HepG2 (cell line): ENCODE data around the gene SPI1. TPM values are rescaled to one million over a fixed set of nuclear protein-coding genes. Genes with fewer than 3 reads are reported as not detected.

Experiments used
- ADNP ChIP-seq: sonication (generic); formaldehyde crosslinking; IDR thresholded peaks from 2 replicates; pipeline ENCODE4 v1.4.0; 2020; ENCODE audit warnings: missing genetic modification reagents
- CEBPB ChIP-seq: IDR thresholded peaks from 2 replicates; pipeline ENCODE4 v1.6.1; 2011; ENCODE audit warnings: low read depth, low read length, improper control_type of control experiment, borderline replicate concordance
- DMTF1 ChIP-seq: sonication (generic); formaldehyde crosslinking; IDR thresholded peaks from 2 replicates; pipeline ENCODE4 v1.4.0; 2020; ENCODE audit warnings: mild to moderate bottlenecking, missing genetic modification reagents
- EP300 ChIP-seq, 3 experiments: sonication (generic) in 1 of 3; formaldehyde crosslinking in 1 of 3; IDR thresholded peaks; 2 replicates each; pipeline versions ENCODE4 v1.5.1 to v1.6.1; 2011 to 2020; ENCODE audit warnings: low read depth in 2 of 3, low read length in 2 of 3, borderline replicate concordance in 1 of 3, improper control_type of control experiment in 1 of 3, mild to moderate bottlenecking in 1 of 3, missing genetic modification reagents in 1 of 3, moderate library complexity in 1 of 3
- GABPA ChIP-seq, 2 experiments: IDR thresholded peaks; 2 replicates each; pipeline ENCODE4 v1.6.1; 2011 to 2016; ENCODE audit warnings: low read depth in 2 of 2, low read length in 1 of 2, missing biosample characterization in 1 of 2, missing genetic modification characterization in 1 of 2
- HDAC1 ChIP-seq: sonication (generic); formaldehyde crosslinking; IDR thresholded peaks from 2 replicates; pipeline ENCODE4 v1.5.1; 2020; ENCODE audit warnings: mild to moderate bottlenecking, missing genetic modification reagents
- HNRNPL ChIP-seq: fragments of 200-400 bp; formaldehyde crosslinking; IDR thresholded peaks from 2 replicates; pipeline ENCODE4 v1.6.1; 2017; ENCODE audit warnings: mild to moderate bottlenecking, low read depth, low read length
- LBX2 ChIP-seq: sonication (generic); formaldehyde crosslinking; IDR thresholded peaks from 2 replicates; pipeline ENCODE4 v1.5.0; 2020; ENCODE audit warnings: missing genetic modification reagents, mild to moderate bottlenecking, borderline replicate concordance
- NCOA5 ChIP-seq: sonication (generic); formaldehyde crosslinking; IDR thresholded peaks from 2 replicates; pipeline ENCODE4 v1.4.0; 2020; ENCODE audit warnings: missing genetic modification reagents
- NFE2L1 ChIP-seq: sonication (generic); formaldehyde crosslinking; IDR thresholded peaks from 2 replicates; pipeline ENCODE4 v1.4.0; 2020; ENCODE audit warnings: missing genetic modification reagents, mild to moderate bottlenecking, borderline replicate concordance
- RBAK ChIP-seq: sonication (generic); formaldehyde crosslinking; IDR thresholded peaks from 2 replicates; pipeline ENCODE4 v1.5.1; 2020; ENCODE audit warnings: mild to moderate bottlenecking, missing genetic modification reagents
- SIN3A ChIP-seq: IDR thresholded peaks from 2 replicates; pipeline ENCODE4 v1.6.1; 2011; ENCODE audit warnings: low read depth, mild to moderate bottlenecking, control low read depth, low read length, borderline replicate concordance
- SIX4 ChIP-seq: sonication (generic); formaldehyde crosslinking; IDR thresholded peaks from 2 replicates; pipeline ENCODE4 v1.4.0; 2020; ENCODE audit warnings: missing genetic modification reagents
- SP140L ChIP-seq: sonication (generic); formaldehyde crosslinking; IDR thresholded peaks from 2 replicates; pipeline ENCODE4 v1.4.0; 2020; ENCODE audit warnings: missing genetic modification reagents, borderline replicate concordance
- TGIF2 ChIP-seq: IDR thresholded peaks from 2 replicates; pipeline ENCODE4 v1.6.1; 2016; ENCODE audit warnings: control low read depth, missing compliant biosample characterization
- THYN1 ChIP-seq: sonication (generic); formaldehyde crosslinking; IDR thresholded peaks from 2 replicates; pipeline ENCODE4 v1.8.1; 2023; ENCODE audit warnings: low read depth, mild to moderate bottlenecking, moderate library complexity, missing genetic modification reagents, borderline replicate concordance
- ZBTB34 ChIP-seq: sonication (generic); formaldehyde crosslinking; IDR thresholded peaks from 2 replicates; pipeline ENCODE4 v1.8.0; 2022; ENCODE audit warnings: mild to moderate bottlenecking, missing genetic modification reagents
- ZFP36L1 ChIP-seq: sonication (generic); formaldehyde crosslinking; IDR thresholded peaks from 2 replicates; pipeline ENCODE4 v1.8.0; 2022; ENCODE audit warnings: mild to moderate bottlenecking, missing genetic modification reagents, moderate library complexity
- ZNF512 ChIP-seq: sonication (generic); formaldehyde crosslinking; IDR thresholded peaks from 2 replicates; pipeline ENCODE4 v1.4.0; 2020; ENCODE audit warnings: mild to moderate bottlenecking, missing genetic modification reagents
- ZNF598 ChIP-seq: sonication (generic); formaldehyde crosslinking; IDR thresholded peaks from 2 replicates; pipeline ENCODE4 v1.5.1; 2020; ENCODE audit warnings: mild to moderate bottlenecking, missing genetic modification reagents, borderline replicate concordance
- ZNF773 ChIP-seq: sonication (generic); formaldehyde crosslinking; IDR thresholded peaks from 2 replicates; pipeline ENCODE4 v1.4.0; 2020; ENCODE audit warnings: missing genetic modification reagents, borderline replicate concordance
- ZSCAN31 ChIP-seq: sonication (generic); formaldehyde crosslinking; IDR thresholded peaks from 2 replicates; pipeline ENCODE4 v1.5.0; 2020; ENCODE audit warnings: low read depth, mild to moderate bottlenecking, missing genetic modification reagents
- polyA plus RNA-seq, 8 experiments: library from polyadenylated mRNA; depleted of rRNA in 3 of 8; stranded (reverse) in 7 of 8; unstranded in 1 of 8; fragments of >200 nt; fragmentation: Illumina TruSeq in 4 of 8; extraction: Trizol in 4 of 8; gene quantifications; 2 replicates each; pipeline versions ENCODE4 v1.2.1 to v1.2.3, GENCODE V29; 2011 to 2016; ENCODE audit warnings: low read depth in 4 of 8, missing spikeins in 1 of 8, mixed read lengths in 1 of 8; ENCODE audit not compliant: insufficient read depth in 1 of 8
- total RNA-seq, 5 experiments: library from RNA; depleted of rRNA; stranded (reverse); fragments of >200 nt; fragmentation: Illumina TruSeq; extraction: Trizol; gene quantifications; 2 replicates each; pipeline ENCODE4 v1.2.3, GENCODE V29; 2016; ENCODE audit warnings: low read depth in 1 of 5

Gene SPI1
- total and polyA plus RNA-seq, 2 of the 13 experiments (the other 11 are each of a cell fraction or from before 2014, with no cell fraction given) = not detected

GRCh38 chr11:47406896-47407745 lies 28.8 kb upstream of the SPI1 start (continued):
- no peak for TF ChIP-seq SIX4
- TF ChIP-seq ZNF773 (CRISPR knock-in tag) = no peak
- no peak for TF ChIP-seq ZNF512 (CRISPR knock-in tag)
- no peak for TF ChIP-seq ZBTB34 (CRISPR knock-in tag)
- TF ChIP-seq GABPA (IDR thresholded peaks at IDR 0.05; ENCODE audit: low read depth, low read length) = no peak
- no peak for TF ChIP-seq GABPA (CRISPR knock-in tag; IDR thresholded peaks at IDR 0.05; ENCODE audit: low read depth)
- no peak for TF ChIP-seq LBX2
- 0 out of 2 replicates have a peak, but pooled peaks have one; percentile 9 for TF ChIP-seq NFE2L1 (CRISPR knock-in tag)
- no peak for TF ChIP-seq SIN3A
- TF ChIP-seq SP140L (CRISPR knock-in tag) = no peak
- no peak for TF ChIP-seq DMTF1 (CRISPR knock-in tag)
- no peak for TF ChIP-seq HDAC1 (CRISPR knock-in tag)
- TF ChIP-seq EP300 (IDR thresholded peaks at IDR 0.05; ENCODE audit: low read depth in 2 of 2, low read length in 2 of 2) = no peak
- TF ChIP-seq EP300 (CRISPR knock-in tag; IDR thresholded peaks at IDR 0.05; ENCODE audit: borderline replicate concordance) = no peak
- no peak for TF ChIP-seq RBAK (CRISPR knock-in tag)
- TF ChIP-seq CEBPB = peak; percentile 77
- no peak for TF ChIP-seq TGIF2
- TF ChIP-seq ZFP36L1 = no peak
- no peak for TF ChIP-seq THYN1 (CRISPR knock-in tag)
- no peak for TF ChIP-seq ADNP
- TF ChIP-seq ZNF598 = no peak
- 0 out of 2 replicates have a peak, but pooled peaks have one; percentile 10 for TF ChIP-seq HNRNPL
- TF ChIP-seq NCOA5 (CRISPR knock-in tag) = no peak
- TF ChIP-seq ZSCAN31 (CRISPR knock-in tag) = no peak
